ENCODE results near the gene AKAP8L. TPM values are rescaled to one million over a fixed set of nuclear protein-coding genes. Genes with fewer than 3 reads are reported as not detected.

Gene AKAP8L
- total RNA-seq, 1 experiment from 2014 or later = 123 TPM

DNA sequence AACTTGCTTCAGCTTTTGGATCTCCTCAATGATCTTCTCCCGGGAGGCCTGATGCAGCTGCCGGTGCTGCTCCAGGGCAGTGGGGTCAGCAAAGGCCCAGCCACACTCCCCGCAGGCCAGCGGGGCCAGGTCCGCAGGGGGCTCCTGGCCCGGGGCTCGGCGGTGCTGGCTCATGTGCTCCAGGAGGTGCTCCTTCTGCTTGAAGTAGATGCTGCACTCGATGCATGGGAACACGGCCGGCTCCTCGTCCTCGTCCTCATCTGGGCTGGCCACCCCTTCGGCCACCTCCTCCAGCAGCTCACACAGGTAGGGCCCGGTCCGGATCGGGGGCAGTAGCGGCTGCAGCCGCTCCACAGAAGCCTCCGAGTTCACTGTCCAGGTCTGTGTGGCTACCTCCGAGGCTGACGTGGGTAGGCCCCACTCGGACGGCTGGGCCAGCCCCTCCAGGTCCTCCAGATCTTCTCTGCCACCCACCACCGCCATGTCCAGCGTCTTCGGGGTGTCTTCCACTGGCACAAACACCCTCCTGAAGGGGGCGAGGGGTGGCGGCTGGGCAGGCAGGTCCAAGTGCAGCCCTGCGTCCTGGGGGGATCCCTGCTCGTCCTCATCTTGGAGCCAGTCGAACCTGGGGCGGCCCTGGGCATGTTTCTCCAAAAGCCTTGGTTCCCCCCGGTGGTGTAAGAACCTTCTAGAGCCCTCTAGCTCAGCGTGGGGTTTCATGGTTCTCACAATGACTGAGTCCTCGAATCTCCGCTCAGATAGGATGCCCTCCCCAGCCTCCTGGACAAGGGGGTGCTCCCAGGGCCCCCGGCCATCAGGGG lies 21.2 kb upstream of the AKAP8L start:
- no peak overlapping the region for H2BK120ac ChIP-seq (ENCODE audit: low read depth, low read length, poor library complexity, severe bottlenecking)
- no CpG with 5 or more reads among the region's 38 CpGs for WGBS (ENCODE audit: extremely low coverage, insufficient read length, low lambda C conversion rate)
- no peaks in the 10 kb centered on the region for H3K27me3 Mint-ChIP-seq (ENCODE audit: low read depth)
- H3K56ac ChIP-seq (ENCODE audit: insufficient read length, low read depth, low read length) = no peak overlapping the region
- H3K4me2 ChIP-seq (ENCODE audit: insufficient read depth, insufficient read length, low read length) = no peak overlapping the region
- H3K9me3 ChIP-seq (ENCODE audit: control insufficient read depth, low read depth, low read length) = no peaks in the 10 kb centered on the region
- H3K79me1 ChIP-seq (ENCODE audit: insufficient read depth, low read depth, low read length, poor library complexity, severe bottlenecking) = no peaks in the 10 kb centered on the region
- H3K4me1 ChIP-seq (ENCODE audit: insufficient read depth, low read length) = no peaks in the 10 kb centered on the region
- no peak for DNase-seq
- H3K14ac ChIP-seq (ENCODE audit: insufficient read depth, low read length) = no peak overlapping the region
- no peak overlapping the region; a peak in 1 of 7 replicates for H3K27ac Mint-ChIP-seq
- no peak overlapping the region for H4K91ac ChIP-seq (ENCODE audit: insufficient read length, low read depth, low read length)
- no peak overlapping the region for H3K4ac ChIP-seq (ENCODE audit: low read depth, low read length)
- H3K9me3 Mint-ChIP-seq = no peaks in the 10 kb centered on the region
- H3K18ac ChIP-seq (ENCODE audit: insufficient read length, low read depth, low read length) = no peak overlapping the region
- H3T11ph ChIP-seq (ENCODE audit: low read length) = no peak overlapping the region
- H3K27ac ChIP-seq (ENCODE audit: insufficient read length, low read depth, low read length) = no peak overlapping the region
- H3K23me2 ChIP-seq (ENCODE audit: insufficient read length, low read depth, low read length, poor library complexity, severe bottlenecking) = no peaks in the 10 kb centered on the region
- H2BK12ac ChIP-seq (ENCODE audit: insufficient read length, low read depth, low read length) = no peak overlapping the region
- TF ChIP-seq, protein P1, sequence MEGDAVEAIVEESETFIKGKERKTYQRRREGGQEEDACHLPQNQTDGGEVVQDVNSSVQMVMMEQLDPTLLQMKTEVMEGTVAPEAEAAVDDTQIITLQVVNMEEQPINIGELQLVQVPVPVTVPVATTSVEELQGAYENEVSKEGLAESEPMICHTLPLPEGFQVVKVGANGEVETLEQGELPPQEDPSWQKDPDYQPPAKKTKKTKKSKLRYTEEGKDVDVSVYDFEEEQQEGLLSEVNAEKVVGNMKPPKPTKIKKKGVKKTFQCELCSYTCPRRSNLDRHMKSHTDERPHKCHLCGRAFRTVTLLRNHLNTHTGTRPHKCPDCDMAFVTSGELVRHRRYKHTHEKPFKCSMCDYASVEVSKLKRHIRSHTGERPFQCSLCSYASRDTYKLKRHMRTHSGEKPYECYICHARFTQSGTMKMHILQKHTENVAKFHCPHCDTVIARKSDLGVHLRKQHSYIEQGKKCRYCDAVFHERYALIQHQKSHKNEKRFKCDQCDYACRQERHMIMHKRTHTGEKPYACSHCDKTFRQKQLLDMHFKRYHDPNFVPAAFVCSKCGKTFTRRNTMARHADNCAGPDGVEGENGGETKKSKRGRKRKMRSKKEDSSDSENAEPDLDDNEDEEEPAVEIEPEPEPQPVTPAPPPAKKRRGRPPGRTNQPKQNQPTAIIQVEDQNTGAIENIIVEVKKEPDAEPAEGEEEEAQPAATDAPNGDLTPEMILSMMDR (conservative IDR thresholded peaks at IDR 0.05) = no peak
- no peak overlapping the region for H2BK20ac ChIP-seq (ENCODE audit: low read depth, low read length, poor library complexity, severe bottlenecking)
- no peaks in the 10 kb centered on the region for H3K36me3 Mint-ChIP-seq (ENCODE audit: insufficient read depth in 1 of 3, low read depth in 3 of 3)
- no peak overlapping the region for H4K8ac ChIP-seq (replicated peaks; ENCODE audit: insufficient read length, low read depth, low read length)
- H3K79me2 ChIP-seq (ENCODE audit: insufficient read depth, low read length) = no peaks in the 10 kb centered on the region
- H2AK5ac ChIP-seq (ENCODE audit: insufficient read length, low read length) = no peak overlapping the region
- no peak overlapping the region for H4K5ac ChIP-seq (ENCODE audit: insufficient read length, low read depth, low read length)
- H3K9ac ChIP-seq (ENCODE audit: extremely low read depth, insufficient read length, low read length) = no peak overlapping the region
- H3K4me3 Mint-ChIP-seq = no peak overlapping the region
- no peaks in the 10 kb centered on the region for H3K27me3 ChIP-seq (ENCODE audit: insufficient read depth, low read length)
- no peak overlapping the region for H2BK5ac ChIP-seq (ENCODE audit: insufficient read length, low read length)
- H2AFZ ChIP-seq (ENCODE audit: low read length) = no peak overlapping the region
- H3K23ac ChIP-seq (ENCODE audit: insufficient read length, low read depth, low read length) = no peak overlapping the region
- no peaks in the 10 kb centered on the region for H4K20me1 ChIP-seq (ENCODE audit: control insufficient read depth, insufficient read depth, insufficient read length)
- H2BK15ac ChIP-seq (ENCODE audit: low read depth, low read length) = no peak overlapping the region
- no peaks in the 10 kb centered on the region for H3K4me1 Mint-ChIP-seq
